Heart right ventricle (tissue), 16 donors: ENCODE measurements around the gene WDR5B. TPM values are rescaled to one million over a fixed set of nuclear protein-coding genes. Genes with fewer than 3 reads are reported as not detected.
"Not testable (repeated sequence)": the region's sequence is repeated elsewhere in the genome, so short reads cannot be mapped to it uniquely, and the experiment has no call there.

Source experiments
- ATAC-seq, 8 donors: fragments of 200-7000 bp; cut with Tn5 transposase; one replicate each; pipeline ENCODE4 v1.9.1; 2020; ENCODE audit warnings: mild to moderate bottlenecking in 8 of 8, moderate library complexity in 8 of 8, moderate number of reproducible peaks in 1 of 8
- DNase-seq, 2 donors: peaks; one replicate each; pipeline ENCODE4 v3.0.0-alpha.2; 2020
- H3K27ac ChIP-seq, 10 donors: fragments of 200-600 bp; sonication (generic) in 2 of 10; one replicate each; pipeline versions ENCODE4 v1.5.0 to v1.8.0; 2020 to 2022; ENCODE audit warnings: mild to moderate bottlenecking in 3 of 10
- H3K27me3 ChIP-seq, 7 donors: fragments of 200-600 bp; one replicate each; pipeline ENCODE4 v1.8.0; 2021 to 2022; ENCODE audit warnings: mild to moderate bottlenecking in 2 of 7
- H3K36me3 ChIP-seq, 9 donors: fragments of 200-600 bp; sonication (generic) in 1 of 9; one replicate each; pipeline versions ENCODE4 v1.5.0 to v1.8.0; 2020 to 2022; ENCODE audit warnings: mild to moderate bottlenecking in 2 of 9
- H3K4me1 ChIP-seq, 9 donors: fragments of 200-600 bp; sonication (generic) in 1 of 9; one replicate each; pipeline versions ENCODE4 v1.5.0 to v1.8.0; 2020 to 2022; ENCODE audit warnings: mild to moderate bottlenecking in 4 of 9
- H3K4me3 ChIP-seq, 10 donors: fragments of 200-600 bp; sonication (generic) in 2 of 10; one replicate each; pipeline versions ENCODE4 v1.5.0 to v1.8.0; 2020 to 2022; ENCODE audit warnings: mild to moderate bottlenecking in 7 of 10, moderate library complexity in 2 of 10
- H3K9me3 ChIP-seq, 11 donors: fragments of 200-600 bp in 10 of 11; sonication (generic) in 2 of 11; one replicate each; pipeline versions ENCODE4 v1.5.0 to v1.8.0; 2013 to 2022; ENCODE audit warnings: mild to moderate bottlenecking in 2 of 11, control low read depth in 1 of 11, moderate library complexity in 1 of 11
- CTCF ChIP-seq, 9 donors: fragments of 200-600 bp; sonication (generic) in 2 of 9; IDR thresholded peaks; one replicate each; pipeline versions ENCODE4 v1.5.0 to v1.8.0; 2021 to 2022; ENCODE audit warnings: antibody characterized with exemption in 9 of 9, mild to moderate bottlenecking in 5 of 9, moderate library complexity in 1 of 9
- WGBS, 2 donors: extraction: QIAGEN DNeasy Blood & Tissue Kit; methylation state at CpG; one replicate each; pipeline ENCODE4 v1.1.7; 2013; ENCODE audit warnings: inconsistent platforms in 1 of 2; 5-methylcytosine and 5-hydroxymethylcytosine counted together
- intact Hi-C, 10 donors: fragments of 100-400 bp; cut with DNase I; formaldehyde crosslinking; loops; one replicate each; pipeline versions ENCODE4 v1.11.1 to v1.14.2; 2022
- polyA plus RNA-seq, 2 donors: library from polyadenylated mRNA; stranded (reverse); fragments of 200-250 nt; gene quantifications; one replicate each; pipeline ENCODE4 v1.2.3, GENCODE V29; 2013
- total RNA-seq, 10 donors: library from RNA; stranded (reverse); fragmentation: NEBNext Ultra II Directional in 3 of 10; extraction: Animal tissue kit (Norgen Biotek cat#: 25700) in 3 of 10; gene quantifications; one replicate each; pipeline versions ENCODE4 v1.2.1 to v1.2.4, GENCODE V29; 2021 to 2023
- donor health status: Arrhythmogenic right ventricular cardiomyopathy.
- donor health status: ischemic (EF 13 %, LVEDD 7.1; RV severe dilation, severe dysfunction).
- donor health status: healthy with polysubstance abuse.
- donor health status: DM: no; HTN: yes; CAD: no.
- donor health status: DM: no; HTN: no; CAD: no.
- donor health status: ischemic (EF 25% LVEDD 6.9; RV normal size, moderate dysfunction).
- donor health status: ischemic (EF 25% LVEDD 5.7; RV mildly dilated, moderate dysfunction).
- donor health status: healthy.
- donor health status: DM: yes; HTN: yes; CAD: no.
- donor health status: Ischemic cardiomyopathy.
- donor health status: ischemic (EF 35%, LVEDD 5.7; RV mildly dilated, moderate dysfunction).
- donor health status: nonischemic (EF 11% LVEDD 7.7; RV severe dilation, severe dysfunction).
- donor health status: DM: yes; HTN: yes; CAD: no.
- donor health status: PGD.
- donor health status: ischemic (EF 29% LVEDD 5.4; RV normal size, mild dysfunction).
- donor health status: nonischemic (EF 23%, LVEDD 6.1; RV moderate dilation, normal function).

Gene WDR5B
- total and polyA plus RNA-seq, 12 donors, result 1.8 to 3.9 (median 2.9) TPM

GRCh38 chr3:122374034-122374433 lies 41.8 kb downstream of the WDR5B start:
- WGBS, 2 donors, result 96% methylated on average over 1 of the region's 1 CpG
- intact Hi-C loops, result no loop called here
- Histone ChIP-seq H3K27ac (no peak overlapping the region), H3K27me3 (no peaks in the 10 kb centered on the region), H3K4me3 (no peak overlapping the region), H3K4me1 (peaks cover 0 to 3% (median 0%) of the 10 kb centered on the region in 9 donors), H3K9me3 (no peaks in the 10 kb centered on the region), H3K36me3 (peaks cover 0 to 41% (median 10%) of the 10 kb centered on the region in 9 donors)
- ATAC-seq (no peak), DNase-seq (no peak)
- no peak for TF ChIP-seq CTCF (IDR thresholded peaks at IDR 0.05)

- H3K27me3 ChIP-seq, result no peaks in the 10 kb centered on the region
- intact Hi-C loops, result no loop called here
- H3K9me3 ChIP-seq, result no peaks in the 10 kb centered on the region
- TF ChIP-seq CTCF (IDR thresholded peaks at IDR 0.05), result no peak
- WGBS, 2 donors, result 95 to 99% methylated on average over 5 of the region's 5 CpGs
- ATAC-seq (no peak), DNase-seq (no peak)
- H3K36me3 ChIP-seq, result peaks cover 0 to 99% (median 33%) of the 10 kb centered on the region in 9 donors
- H3K4me3 ChIP-seq, result no peak overlapping the region
- peaks cover 0 to 3% (median 0%) of the 10 kb centered on the region in 9 donors for H3K4me1 ChIP-seq
- H3K27ac ChIP-seq, result no peak overlapping the region
Measured at GRCh38 chr3:122366379-122366749, 49.5 kb downstream of the WDR5B start.

- H3K27ac ChIP-seq, H3K4me1 ChIP-seq, H3K9me3 ChIP-seq, DNase-seq, H3K27me3 ChIP-seq, H3K4me3 ChIP-seq, intact Hi-C loops: not testable (repeated sequence)
- peak in 1 of 8 donors; percentile 39 for ATAC-seq
- 95 to 96% methylated on average over 10 of the region's 10 CpGs for WGBS, 2 donors
- peaks cover 0 to 99% (median 30%) of the 10 kb centered on the region in 9 donors for H3K36me3 ChIP-seq
Measured at GRCh38 chr3:122365582-122366378, 50.1 kb downstream of the WDR5B start.

- H3K27me3 ChIP-seq, result no peaks in the 10 kb centered on the region
- ATAC-seq, result no peak
- no peak overlapping the region for H3K27ac ChIP-seq
- DNase-seq, result no peak
- H3K4me3 ChIP-seq, result no peak overlapping the region
- TF ChIP-seq CTCF (IDR thresholded peaks at IDR 0.05), result no peak
- H3K36me3 ChIP-seq, result peaks cover 0 to 96% (median 25%) of the 10 kb centered on the region in 9 donors
- H3K4me1 ChIP-seq, result no peaks in the 10 kb centered on the region
- H3K9me3 ChIP-seq, result no peaks in the 10 kb centered on the region
- intact Hi-C loops, result no loop called here
- 88 to 95% methylated on average over 1 of the region's 1 CpG for WGBS, 2 donors
Measured at GRCh38 chr3:122365073-122365472, 50.8 kb downstream of the WDR5B start.

DNA sequence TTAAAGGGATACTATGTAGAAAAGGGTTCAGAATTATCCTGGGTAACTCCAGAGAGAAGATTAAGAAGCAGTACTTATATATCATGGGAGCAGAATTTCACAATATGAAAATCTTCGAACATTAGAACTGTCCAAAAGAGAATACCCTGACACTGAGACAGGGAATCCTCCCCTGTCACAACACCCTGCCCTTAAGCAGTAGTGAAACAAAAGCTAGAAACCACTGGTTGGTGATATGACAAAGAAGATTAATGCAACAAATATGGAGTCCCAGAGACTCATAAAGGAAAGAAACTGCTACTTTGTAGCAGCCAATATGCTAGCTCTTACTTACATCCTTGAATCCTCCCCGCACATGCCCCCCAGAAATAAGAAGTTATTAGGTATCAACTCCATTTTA lies 51.4 kb downstream of the WDR5B start:
- ATAC-seq, result no peak
- peaks cover 0 to 96% (median 25%) of the 10 kb centered on the region in 9 donors for H3K36me3 ChIP-seq
- 77 to 98% methylated on average over 2 of the region's 2 CpGs for WGBS, 2 donors
- H3K27me3 ChIP-seq, result no peaks in the 10 kb centered on the region
- H3K4me3 ChIP-seq, result no peak overlapping the region
- no peak for TF ChIP-seq CTCF (IDR thresholded peaks at IDR 0.05)
- no peak overlapping the region for H3K27ac ChIP-seq
- no peak for DNase-seq
- no peaks in the 10 kb centered on the region for H3K4me1 ChIP-seq
- no peaks in the 10 kb centered on the region for H3K9me3 ChIP-seq
- intact Hi-C loops, result no loop called here
